HTR-8/SVneo (cell line): ENCODE data around the gene KCNJ12.
A peak's percentile ranks its signal among the peaks of the same experiment; 100 is the strongest.
"Not testable (repeated sequence)": the region's sequence is repeated elsewhere in the genome, so short reads cannot be mapped to it uniquely, and the experiment has no call there.

ENCODE experiments used
- DNase-seq: peaks from one replicate; pipeline ENCODE4 v3.0.0; 2011; ENCODE audit warnings: low spot score, mixed read lengths; ENCODE audit not compliant: insufficient read length
- FAIRE-seq: peaks from 2 replicates; lab custom pipeline; 2011; peaks lifted over from hg19 to GRCh38; lab: Jason Lieb, UNC

The KCNJ12 gene

GRCh38 chr17:21376081-21376758 lies at the start of gene KCNJ12:
KCNJ12 (plus strand) TSS chr17:21376357; CDS start chr17:21415343, 38,986 bp downstream.
- DNase-seq (peak; percentile 61), FAIRE-seq (no peak)

GRCh38 chr17:21327921-21328320 lies 48.2 kb upstream of the KCNJ12 start:
- not testable (repeated sequence) for FAIRE-seq, DNase-seq

- FAIRE-seq = not testable (repeated sequence)
Measured at GRCh38 chr17:21328778-21329177, 47.4 kb upstream of the KCNJ12 start.

GRCh38 chr17:21330436-21331160 lies 45.6 kb upstream of the KCNJ12 start:
- DNase-seq (no peak), FAIRE-seq (peak; percentile 62)

More at GRCh38 chr17:21328778-21329177, 47.4 kb upstream of the KCNJ12 start:
- DNase-seq = not testable (repeated sequence)

DNA sequence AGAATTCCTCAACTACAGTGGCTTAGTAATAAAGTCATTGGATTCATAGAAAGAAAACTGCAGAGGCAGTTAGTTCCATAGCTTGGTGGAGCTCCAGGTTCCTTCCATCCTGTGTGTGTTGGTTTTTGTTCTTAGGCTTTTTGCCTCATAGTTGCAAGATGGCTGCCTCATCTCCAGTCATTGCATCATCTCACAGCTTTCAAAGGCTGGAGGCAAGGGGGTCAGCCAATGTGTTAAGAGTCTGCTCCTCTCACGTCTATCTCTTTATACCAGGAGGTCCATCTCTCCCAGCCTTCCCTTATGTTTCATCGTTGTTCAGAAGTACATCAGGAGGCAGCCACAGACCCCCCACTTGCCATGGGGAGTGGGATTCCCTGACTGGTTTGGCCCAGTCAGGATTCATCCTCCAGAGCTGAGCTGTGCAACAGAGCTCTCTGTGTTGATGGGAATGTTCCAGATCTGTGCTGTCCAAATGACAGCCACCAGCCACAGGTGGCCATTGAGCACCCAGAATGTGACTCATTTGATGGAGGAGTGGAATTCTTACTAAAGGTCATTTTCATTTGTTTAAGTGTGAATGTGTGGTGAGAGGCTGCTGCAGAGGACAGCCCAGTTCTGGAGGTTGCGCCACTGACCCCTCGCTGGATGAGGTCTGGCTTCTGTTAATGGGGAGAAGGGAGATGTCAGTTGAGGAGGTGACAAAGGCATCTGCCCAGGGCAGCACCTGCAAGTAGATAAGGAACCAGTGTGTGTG lies 39.4 kb upstream of the KCNJ12 start:
- FAIRE-seq = peak; percentile 96
- DNase-seq = not testable (repeated sequence)

DNA sequence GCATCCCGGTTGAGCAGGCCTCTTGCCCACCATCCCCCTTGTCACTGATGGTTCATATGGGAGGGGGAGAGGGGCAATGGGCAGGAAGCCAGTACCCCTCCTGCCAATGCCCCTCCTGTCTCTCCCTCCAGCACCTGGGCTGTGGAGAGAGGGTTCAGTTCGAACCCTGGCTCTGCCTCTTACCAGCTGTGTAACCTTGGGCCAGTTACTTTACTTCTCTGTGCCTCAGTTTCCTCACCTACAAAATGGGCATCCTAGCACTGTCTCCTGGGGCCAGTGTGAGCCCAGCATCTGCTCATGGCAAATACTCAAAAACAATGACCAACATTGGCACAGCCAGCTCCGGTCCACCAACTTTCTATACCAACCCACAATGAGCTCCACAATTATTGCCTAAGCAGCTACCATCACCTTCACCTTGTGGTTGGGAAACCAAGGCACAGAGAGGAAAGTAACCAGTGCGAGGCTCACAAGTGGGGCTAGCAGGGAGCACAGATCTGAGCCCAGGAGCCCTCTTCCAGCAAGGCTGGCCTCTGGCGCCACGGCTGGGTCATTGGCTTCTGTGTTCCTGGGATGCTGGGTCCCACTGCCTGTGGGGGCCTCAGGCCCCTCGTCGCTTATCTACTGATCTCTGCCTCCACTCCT lies 38.1 kb upstream of the KCNJ12 start:
- not testable (repeated sequence) for DNase-seq, FAIRE-seq

DNA sequence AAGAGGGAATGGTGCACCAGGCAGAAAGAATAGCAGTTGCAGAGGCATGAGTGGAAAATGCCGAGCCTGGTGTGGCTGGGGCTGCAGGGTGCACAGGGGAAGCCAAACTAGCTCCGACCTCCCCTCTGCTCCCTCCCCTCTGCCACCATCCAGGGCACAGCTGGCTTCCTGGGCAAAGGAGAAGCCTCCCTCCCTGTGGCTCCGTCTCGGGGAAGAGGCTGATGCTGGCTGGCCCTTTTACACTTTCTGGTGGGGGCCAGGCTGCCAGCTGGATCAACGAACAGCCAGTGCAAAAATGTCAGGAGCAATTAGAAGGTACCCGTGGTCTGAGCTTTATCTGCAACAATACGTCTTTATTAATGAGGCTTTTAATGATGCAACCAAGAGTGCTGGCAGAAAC lies 37.1 kb upstream of the KCNJ12 start:
- FAIRE-seq (no peak), DNase-seq (no peak)

GRCh38 chr17:21339571-21339970 lies 36.6 kb upstream of the KCNJ12 start:
- not testable (repeated sequence) for FAIRE-seq, DNase-seq

GRCh38 chr17:21340407-21340806 lies 35.8 kb upstream of the KCNJ12 start:
- DNase-seq = not testable (repeated sequence)
- peak; percentile 81 for FAIRE-seq

GRCh38 chr17:21341279-21341678 lies 34.9 kb upstream of the KCNJ12 start:
- not testable (repeated sequence) for DNase-seq, FAIRE-seq

DNA sequence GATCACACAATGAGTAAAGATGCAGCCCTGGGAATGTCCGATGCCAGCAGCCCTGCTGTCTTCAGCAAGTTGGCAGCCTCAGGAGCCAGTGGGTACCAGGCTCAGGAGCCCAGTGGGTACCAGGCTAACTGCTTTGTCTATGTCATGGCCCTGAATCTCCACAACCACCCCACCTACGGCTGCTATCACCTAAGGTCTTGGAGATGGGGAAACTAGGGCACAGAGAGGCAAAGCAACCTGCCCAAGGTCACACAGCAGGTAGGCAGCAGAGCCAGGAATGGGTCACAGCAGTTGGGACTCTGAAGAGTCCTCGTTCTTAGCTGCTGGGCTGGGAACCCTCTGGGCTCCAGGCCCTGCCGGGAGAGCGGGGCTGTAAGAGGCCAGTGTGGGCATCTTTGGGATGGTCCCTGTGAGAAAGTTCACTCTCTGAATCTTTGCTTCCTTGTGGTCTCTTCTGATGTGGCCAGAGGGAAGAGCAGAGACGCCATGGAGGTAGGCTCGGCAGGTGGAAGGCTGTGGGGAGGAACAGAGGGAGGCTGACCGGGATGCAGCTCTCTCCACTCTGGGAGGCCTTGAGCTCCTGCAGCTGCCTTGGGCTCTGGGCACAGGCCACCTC lies 34.1 kb upstream of the KCNJ12 start:
- FAIRE-seq, DNase-seq: not testable (repeated sequence)

GRCh38 chr17:21343061-21343949 lies 32.9 kb upstream of the KCNJ12 start:
- not testable (repeated sequence) for FAIRE-seq, DNase-seq

GRCh38 chr17:21344801-21345200 lies 31.4 kb upstream of the KCNJ12 start:
- DNase-seq, FAIRE-seq: not testable (repeated sequence)

DNA sequence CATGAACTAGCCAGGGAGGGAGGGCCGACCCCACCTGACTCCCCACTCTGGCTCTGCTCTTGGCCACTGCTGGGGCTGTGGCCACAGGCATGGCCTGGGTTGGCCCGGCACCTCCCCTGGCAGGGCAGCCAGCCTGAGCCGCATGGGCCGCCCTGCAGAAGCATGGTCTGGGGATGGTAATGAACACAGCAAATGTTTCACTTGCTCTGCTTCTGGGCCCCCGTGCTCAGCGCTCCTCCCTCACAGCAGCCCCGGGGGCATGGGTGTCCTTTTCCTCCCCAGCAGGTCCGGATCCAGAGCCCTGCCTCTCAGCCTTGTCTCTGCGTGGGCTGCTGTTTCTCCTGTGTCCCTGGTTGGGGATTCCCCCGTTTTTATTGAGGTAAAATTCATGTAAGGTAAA lies 30.9 kb upstream of the KCNJ12 start:
- DNase-seq (no peak), FAIRE-seq (no peak)

GRCh38 chr17:21346107-21346506 lies 30.1 kb upstream of the KCNJ12 start:
- not testable (repeated sequence) for DNase-seq

DNA sequence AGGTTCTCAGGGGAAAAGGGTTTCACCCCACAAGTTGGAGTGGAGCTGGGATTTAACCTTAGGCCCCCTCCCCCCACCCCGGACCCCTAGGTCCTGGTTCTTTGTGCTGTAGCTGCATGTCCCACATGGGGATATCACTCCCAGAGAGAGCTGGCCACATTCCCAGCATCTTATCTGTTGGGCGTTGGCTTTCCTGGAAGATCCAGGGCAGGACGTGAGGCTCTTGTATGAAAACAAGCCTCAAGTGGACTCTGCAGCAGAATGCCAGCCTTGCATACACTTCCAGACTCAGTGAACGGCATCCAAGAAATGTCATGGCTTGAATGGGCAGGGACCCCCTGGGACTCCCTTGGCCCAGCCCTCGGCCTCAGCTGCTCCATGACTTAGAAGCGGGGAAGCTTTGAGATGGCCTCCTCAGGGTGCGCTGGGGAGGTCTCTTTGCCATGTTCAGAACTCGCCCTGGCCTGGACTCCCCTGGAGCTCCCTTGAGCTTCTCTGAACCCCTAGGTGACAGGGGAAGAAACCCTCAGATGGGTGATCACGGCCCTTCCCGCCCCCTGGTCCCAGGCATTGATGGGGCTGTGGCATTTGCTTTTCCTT lies 29.4 kb upstream of the KCNJ12 start:
- not testable (repeated sequence) for DNase-seq, FAIRE-seq

More at GRCh38 chr17:21346107-21346506, 30.1 kb upstream of the KCNJ12 start:
- FAIRE-seq = not testable (repeated sequence)

GRCh38 chr17:21347660-21348059 lies 28.5 kb upstream of the KCNJ12 start:
- not testable (repeated sequence) for FAIRE-seq, DNase-seq
